ENCODE measurements around the gene LDLRAD3. TPM values are rescaled to one million over a fixed set of nuclear protein-coding genes. Genes with fewer than 3 reads are reported as not detected.

The LDLRAD3 gene
- total and polyA plus RNA-seq, 8 donors: 2.5 to 6.8 (median 5.6) TPM

- WGBS, 2 donors: 40 to 45% methylated on average over 5 of the region's 5 CpGs
- FAIRE-seq: no peak
Observed at GRCh38 chr11:36162883-36163434, 219.1 kb downstream of the LDLRAD3 start.

GRCh38 chr11:36164506-36165250 is 220.8 kb downstream of the LDLRAD3 start:
- no peaks in the 10 kb centered on the region for H3K9me3 ChIP-seq
- intact Hi-C loops (cut with DNase I): no loop called here
- no peak overlapping the region for H3K27ac ChIP-seq
- FAIRE-seq (no peak), ATAC-seq (no peak), DNase-seq (no peak)
- no peaks in the 10 kb centered on the region for H3K36me3 ChIP-seq
- H3K27me3 ChIP-seq: no peaks in the 10 kb centered on the region
- WGBS, 2 donors: 84 to 91% methylated on average over 6 of the region's 6 CpGs
- H3K4me1 ChIP-seq: no peaks in the 10 kb centered on the region
- H3K4me3 ChIP-seq: no peak overlapping the region
- no peak for TF ChIP-seq CTCF (IDR thresholded peaks at IDR 0.05)

More at GRCh38 chr11:36162883-36163434, 219.1 kb downstream of the LDLRAD3 start:
- Histone ChIP-seq H3K36me3 (no peaks in the 10 kb centered on the region), H3K9me3 (no peaks in the 10 kb centered on the region), H3K27ac (no peak overlapping the region), H3K4me3 (no peak overlapping the region), H3K4me1 (no peaks in the 10 kb centered on the region), H3K27me3 (no peaks in the 10 kb centered on the region)
- ATAC-seq (peak in 3 of 4 donors; percentile 21 to 60 (median 44)), DNase-seq (no peak)
- no peak for TF ChIP-seq CTCF (IDR thresholded peaks at IDR 0.05)
- intact Hi-C loops (cut with DNase I): no loop called here

- DNase-seq (no peak), FAIRE-seq (no peak), ATAC-seq (peak in 1 of 4 donors; percentile 24)
- H3K4me3 ChIP-seq: no peak overlapping the region
- no peaks in the 10 kb centered on the region for H3K27me3 ChIP-seq
- TF ChIP-seq CTCF (IDR thresholded peaks at IDR 0.05): no peak
- intact Hi-C loops (cut with DNase I): no loop called here
- H3K9me3 ChIP-seq: no peaks in the 10 kb centered on the region
- no peak overlapping the region for H3K27ac ChIP-seq
- 56 to 63% methylated on average over 3 of the region's 3 CpGs for WGBS, 2 donors
- no peaks in the 10 kb centered on the region for H3K36me3 ChIP-seq
- no peaks in the 10 kb centered on the region for H3K4me1 ChIP-seq
Observed at GRCh38 chr11:36165621-36166397, 221.9 kb downstream of the LDLRAD3 start.

GRCh38 chr11:36167073-36167472 is 223.2 kb downstream of the LDLRAD3 start:
- Histone ChIP-seq H3K36me3 (no peaks in the 10 kb centered on the region), H3K27ac (no peak overlapping the region), H3K4me1 (no peaks in the 10 kb centered on the region), H3K4me3 (no peak overlapping the region), H3K9me3 (no peaks in the 10 kb centered on the region), H3K27me3 (no peaks in the 10 kb centered on the region)
- intact Hi-C loops (cut with DNase I): no loop called here
- FAIRE-seq (no peak), ATAC-seq (no peak), DNase-seq (no peak)
- TF ChIP-seq CTCF (IDR thresholded peaks at IDR 0.05): no peak
- 90 to 97% methylated on average over 4 of the region's 4 CpGs for WGBS, 2 donors

Measured in pancreas (tissue), 10 donors.